ENCODE data around the gene PNCK. TPM values are rescaled to one million over a fixed set of nuclear protein-coding genes. Genes with fewer than 3 reads are reported as not detected.
"Not testable (repeated sequence)": the region's sequence is repeated elsewhere in the genome, so short reads cannot be mapped to it uniquely, and the experiment has no call there.

PNCK gene
- total RNA-seq, 1 donor from 2014 or later, result 1.00 TPM

DNA sequence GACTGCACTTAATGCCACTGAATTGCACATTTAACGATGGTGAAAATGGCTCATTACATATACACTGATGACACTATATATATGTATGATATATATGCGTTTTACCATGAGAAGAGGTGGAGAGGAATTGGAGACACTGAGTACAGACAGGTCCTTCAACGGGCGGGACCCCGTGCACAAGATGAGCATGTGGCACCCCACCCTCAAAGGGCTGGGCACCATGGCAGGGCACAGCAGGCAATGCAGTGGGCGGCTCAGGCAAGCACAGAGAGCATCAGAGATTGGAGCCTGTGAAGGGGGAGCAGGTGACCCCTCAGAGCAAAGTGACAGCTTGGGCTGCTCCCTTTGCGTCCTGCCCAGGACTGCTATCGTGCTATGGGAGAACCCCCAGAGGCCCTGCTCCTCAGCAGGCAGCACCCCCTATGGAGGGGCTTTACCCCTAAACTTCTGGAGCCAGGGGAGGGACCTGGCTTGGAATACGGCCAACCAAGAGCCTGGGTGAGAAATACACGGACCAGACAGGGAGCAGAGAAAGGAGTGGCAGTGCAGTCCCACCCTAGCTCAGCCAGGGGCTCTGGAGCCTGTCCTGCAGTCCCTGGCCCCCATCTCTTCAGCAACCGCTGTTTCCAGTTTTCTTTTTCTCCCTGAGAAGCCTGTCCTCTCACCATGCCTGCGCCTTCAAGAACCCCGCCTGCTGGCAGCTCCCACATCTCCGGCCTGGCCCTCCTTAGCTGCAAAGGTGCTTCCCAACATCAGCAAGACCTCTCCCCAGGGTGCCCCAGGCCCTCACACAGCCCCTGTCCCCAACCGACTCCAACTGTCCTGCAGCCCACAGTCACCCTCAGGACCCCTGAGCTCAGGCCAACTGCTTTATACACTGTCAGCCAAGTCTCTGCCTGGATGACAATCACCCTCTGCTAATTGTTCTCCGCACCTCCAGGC is 24.6 kb upstream of the PNCK start:
- ATAC-seq, result no peak

GRCh38 chrX:153696986-153697722 is 23.5 kb upstream of the PNCK start:
- peak; percentile 10 for ATAC-seq

GRCh38 chrX:153696538-153696937 is 22.9 kb upstream of the PNCK start:
- not testable (repeated sequence) for ATAC-seq

DNA sequence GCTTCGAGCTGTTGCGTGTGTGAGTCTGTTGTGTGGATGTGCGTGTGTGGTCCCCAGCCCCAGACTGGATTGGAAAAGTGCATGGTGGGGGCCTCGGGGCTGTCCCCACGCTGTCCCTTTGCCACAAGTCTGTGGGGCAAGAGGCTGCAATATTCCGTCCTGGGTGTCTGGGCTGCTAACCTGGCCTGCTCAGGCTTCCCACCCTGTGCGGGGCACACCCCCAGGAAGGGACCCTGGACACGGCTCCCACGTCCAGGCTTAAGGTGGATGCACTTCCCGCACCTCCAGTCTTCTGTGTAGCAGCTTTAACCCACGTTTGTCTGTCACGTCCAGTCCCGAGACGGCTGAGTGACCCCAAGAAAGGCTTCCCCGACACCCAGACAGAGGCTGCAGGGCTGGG is 22.5 kb upstream of the PNCK start:
- no peak for ATAC-seq

- ATAC-seq, result peak; percentile 1
Observed at GRCh38 chrX:153694687-153695270, 21.2 kb upstream of the PNCK start.

- ATAC-seq, result not testable (repeated sequence)
Observed at GRCh38 chrX:153694256-153694655, 20.6 kb upstream of the PNCK start.

- peak; percentile 49 for ATAC-seq
Observed at GRCh38 chrX:153693216-153694086, 19.8 kb upstream of the PNCK start.

- no peak for ATAC-seq
Observed at GRCh38 chrX:153692611-153693156, 19.1 kb upstream of the PNCK start.

- ATAC-seq, result no peak
Observed at GRCh38 chrX:153692003-153692402, 18.4 kb upstream of the PNCK start.

- not testable (repeated sequence) for ATAC-seq
Observed at GRCh38 chrX:153691032-153691827, 17.6 kb upstream of the PNCK start.

DNA sequence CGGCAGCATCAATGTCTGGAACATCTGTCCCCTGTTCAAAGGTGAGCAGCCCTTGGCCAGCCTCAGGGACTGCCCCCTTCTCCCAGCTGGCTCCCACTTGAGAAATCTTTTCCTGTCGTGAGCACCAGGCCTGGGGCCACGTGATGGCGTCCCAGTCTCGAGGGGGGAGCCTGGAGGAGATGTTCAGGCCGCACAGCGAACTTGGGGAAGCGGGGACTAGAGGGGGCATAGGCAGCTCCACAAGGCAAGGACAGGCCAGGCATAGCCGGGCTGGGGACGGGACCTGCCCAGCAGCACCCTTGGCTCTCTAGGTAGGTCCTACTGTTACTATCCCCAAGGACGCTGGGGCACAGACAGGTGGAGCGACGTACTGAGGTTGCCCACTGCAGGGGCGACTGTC is 16.9 kb upstream of the PNCK start:
- no peak for ATAC-seq

DNA sequence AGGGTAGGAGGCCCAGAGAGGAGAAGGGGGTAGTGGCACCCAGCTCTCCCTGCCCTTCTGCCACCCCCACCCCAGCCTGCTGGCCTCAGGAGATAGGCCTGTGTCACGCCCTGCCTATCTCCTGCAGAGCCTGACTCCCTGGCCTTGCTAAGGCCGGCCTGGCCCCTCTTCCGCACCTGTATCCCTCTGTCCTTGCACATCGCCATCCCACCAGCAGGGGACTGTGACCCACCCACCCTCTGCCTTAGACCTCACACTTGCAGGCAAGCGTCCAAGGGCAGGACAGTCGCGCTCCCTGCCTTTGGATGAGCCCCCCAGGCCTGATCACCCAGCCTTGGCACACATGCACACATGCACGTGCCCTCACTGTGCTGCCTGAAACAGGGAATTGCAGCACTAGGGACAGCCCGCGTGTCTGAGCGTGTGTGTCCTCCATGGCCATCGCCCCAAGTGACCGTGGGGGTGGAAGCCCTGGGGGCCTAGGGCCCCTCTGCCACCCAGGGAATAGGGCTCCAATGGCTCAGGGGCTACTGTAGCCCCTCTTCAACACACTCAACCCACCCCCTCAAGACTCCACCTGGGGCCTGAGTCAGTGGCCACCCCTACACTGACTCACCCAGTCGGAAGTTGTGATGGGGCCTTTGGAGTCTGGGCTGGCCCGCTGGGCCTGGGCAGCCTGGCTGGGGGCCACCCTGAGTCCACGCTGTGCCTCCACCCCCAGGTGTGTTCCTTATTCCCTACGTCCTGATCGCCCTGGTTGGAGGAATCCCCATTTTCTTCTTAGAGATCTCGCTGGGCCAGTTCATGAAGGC is 16.2 kb upstream of the PNCK start:
- ATAC-seq, result peak; percentile 19

DNA sequence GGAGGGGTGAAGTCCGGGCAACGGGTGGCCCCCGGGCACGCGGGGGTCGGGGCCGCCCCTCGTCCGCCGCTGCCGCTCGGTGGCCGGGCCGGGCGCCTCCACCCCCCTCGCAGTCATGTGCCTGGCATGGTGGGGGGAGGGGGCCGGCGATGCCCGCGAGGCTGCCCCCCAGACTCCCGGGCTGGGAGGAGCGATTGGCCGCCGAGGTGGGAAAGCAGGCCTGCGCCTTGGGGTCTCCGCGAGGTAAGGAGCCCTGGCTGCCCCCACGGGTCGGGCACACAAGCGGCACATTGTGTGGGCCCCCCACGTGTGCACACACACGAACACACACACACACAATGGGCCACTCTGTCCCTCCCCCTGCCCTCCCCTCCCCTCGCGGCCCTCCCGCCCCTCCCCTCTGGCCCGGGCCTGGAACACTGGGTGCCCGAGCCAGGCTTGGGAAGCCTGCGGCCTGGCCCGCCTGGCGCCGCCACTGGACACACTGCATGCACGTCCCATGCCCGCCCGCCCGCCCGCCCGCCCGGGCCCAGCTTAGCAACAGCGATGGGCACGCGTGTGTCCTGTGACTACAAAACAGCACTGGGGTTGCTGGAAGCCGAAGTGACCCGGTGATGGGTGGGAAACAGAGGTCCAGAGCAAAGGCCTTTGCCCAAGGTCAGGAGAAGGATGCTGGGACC is 15.4 kb upstream of the PNCK start:
- ATAC-seq, result no peak

GRCh38 chrX:153688506-153688905 is 14.9 kb upstream of the PNCK start:
- ATAC-seq, result no peak

DNA sequence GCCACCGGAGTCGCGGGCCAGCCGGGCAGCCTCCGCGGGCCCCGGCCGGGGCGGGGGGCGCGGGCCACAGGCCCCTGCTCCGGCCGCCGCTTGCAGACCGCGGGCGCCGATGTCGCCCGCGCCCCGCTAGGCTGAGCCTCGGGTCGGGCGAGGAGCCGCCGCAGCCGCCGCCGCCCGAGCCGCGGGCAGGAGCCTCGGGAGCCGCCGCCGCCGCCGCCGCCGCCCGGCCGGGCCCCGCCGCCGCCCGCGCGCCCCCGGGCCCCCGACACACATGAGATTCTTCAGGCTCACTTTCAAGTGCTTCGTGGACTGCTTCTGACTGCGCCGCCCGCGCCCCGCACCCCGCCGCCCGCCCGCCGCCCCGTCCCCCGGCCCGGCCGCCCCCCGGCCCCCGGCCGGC is 14.5 kb upstream of the PNCK start:
- ATAC-seq, result no peak

GRCh38 chrX:153687121-153688039 is 13.8 kb upstream of the PNCK start, which contains the start of gene SLC6A8:
SLC6A8 (plus strand) TSS chrX:153687926; CDS start chrX:153688575, 649 bp downstream.
- peak; percentile 52 for ATAC-seq

DNA sequence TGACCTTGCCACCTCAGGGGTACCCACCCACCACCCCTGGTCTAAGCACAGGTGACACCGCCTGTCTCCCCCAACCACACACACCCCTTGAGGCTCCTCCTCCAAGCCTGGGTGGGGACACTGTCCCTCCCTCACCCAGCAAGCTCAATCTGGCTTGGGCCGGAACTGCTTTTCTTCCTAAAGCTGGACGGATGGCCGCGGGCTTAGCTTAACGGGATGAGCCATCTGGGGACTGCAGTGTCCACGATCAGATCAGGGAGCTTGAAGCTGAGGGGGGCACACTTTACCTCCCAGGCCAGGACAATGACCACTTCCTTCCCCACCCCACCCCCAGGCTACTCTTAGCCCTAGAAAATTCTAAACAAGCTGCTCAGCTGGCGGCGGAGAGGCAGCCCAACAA is 13.1 kb upstream of the PNCK start:
- peak; percentile 17 for ATAC-seq

Measured in esophagus mucosa (tissue), 1 donor.